Pericardium fibroblast (primary cell): ENCODE data around the gene ENTPD8. TPM values are rescaled to one million over a fixed set of nuclear protein-coding genes. Genes with fewer than 3 reads are reported as not detected.

Experiments used
- total RNA-seq: library from RNA; depleted of rRNA; stranded (reverse); fragments of >200 nt; gene quantifications from 2 replicates; pipeline ENCODE4 v1.2.3, GENCODE V29; 2015

The ENTPD8 gene
- total RNA-seq: not detected in 2 replicates

GRCh38 chr9:137441289-137441934 lies at the start of gene ENTPD8:
Gene ENTPD8, minus strand, starts transcription at chr9:137441357. Its CDS starts 3,072 bp downstream, at chr9:137438285.

GRCh38 chr9:137459152-137459600 lies 18.0 kb upstream of the ENTPD8 start, which contains the start of gene NSMF:
Gene NSMF, minus strand, starts transcription at chr9:137459334. Its CDS starts 232 bp downstream, at chr9:137459102.

GRCh38 chr9:137422604-137423513 lies 18.3 kb downstream of the ENTPD8 start, which contains the start of the genes EXD3 and NOXA1:
Gene EXD3, minus strand, starts transcription at chr9:137423162. Its CDS starts 27,805 bp downstream, at chr9:137395357.
Gene NOXA1, plus strand, starts transcription at chr9:137423393. Its CDS starts 137 bp downstream, at chr9:137423530.

Other genes with a start within 250 kb of the ENTPD8 start
- 12.4 and 16.1 TPM in 2 replicates for gene TPRN, start 240.6 kb downstream of the ENTPD8 start, total RNA-seq
- 30.5 and 33.1 TPM in 2 replicates for gene TMEM203, start 235.7 kb downstream of the ENTPD8 start, total RNA-seq
- gene NDOR1, start 235.7 kb downstream of the ENTPD8 start, total RNA-seq: 8.8 and 11.2 TPM in 2 replicates
- gene RNF208, start 219.1 kb downstream of the ENTPD8 start, total RNA-seq: not detected in 2 replicates
- gene CYSRT1, start 216.2 kb downstream of the ENTPD8 start, total RNA-seq: 0.17 TPM in 1 of 2 replicates, not detected in the other
- gene RNF224, start 213.9 kb downstream of the ENTPD8 start, total RNA-seq: not detected in 2 replicates
- gene SLC34A3, start 210.5 kb downstream of the ENTPD8 start, total RNA-seq: not detected in 2 replicates
- 115 and 248 TPM in 2 replicates for gene TUBB4B, start 200.1 kb downstream of the ENTPD8 start, total RNA-seq
- not detected in 2 replicates for gene STPG3, start 190.1 kb downstream of the ENTPD8 start, total RNA-seq
- gene NELFB, start 186.0 kb downstream of the ENTPD8 start, total RNA-seq: 33.8 and 44.2 TPM in 2 replicates
- 4.6 and 15.5 TPM in 2 replicates for gene TOR4A, start 163.6 kb downstream of the ENTPD8 start, total RNA-seq
- 0.35 and 3.4 TPM in 2 replicates for gene NRARP, start 139.1 kb downstream of the ENTPD8 start, total RNA-seq
- gene EXD3, start 18.2 kb downstream of the ENTPD8 start, total RNA-seq: 4.9 and 17.6 TPM in 2 replicates
- gene NOXA1, start 18.0 kb downstream of the ENTPD8 start, total RNA-seq: 0.17 and 0.23 TPM in 2 replicates
- 60.7 and 64.3 TPM in 2 replicates for gene NSMF, start 18.0 kb upstream of the ENTPD8 start, total RNA-seq
- 0.23 and 1.6 TPM in 2 replicates for gene PNPLA7, start 109.0 kb upstream of the ENTPD8 start, total RNA-seq
- gene MRPL41, start 110.5 kb upstream of the ENTPD8 start, total RNA-seq: 74.1 and 91.6 TPM in 2 replicates
- 22.9 and 23.5 TPM in 2 replicates for gene DPH7, start 137.6 kb upstream of the ENTPD8 start, total RNA-seq
- 19.2 and 26.3 TPM in 2 replicates for gene ZMYND19, start 149.2 kb upstream of the ENTPD8 start, total RNA-seq
- 29.0 and 29.3 TPM in 2 replicates for gene ARRDC1, start 164.3 kb upstream of the ENTPD8 start, total RNA-seq
- gene EHMT1, start 177.6 kb upstream of the ENTPD8 start, total RNA-seq: 28.9 and 33.9 TPM in 2 replicates